ENCODE data around the gene LRRC42.

Gene LRRC42

GRCh38 chr1:53906121-53906520 lies 40.0 kb upstream of the LRRC42 start:
- no peak for DNase-seq (ENCODE audit: low spot score)
- Histone ChIP-seq H3K27ac (no peak overlapping the region), H3K4me3 (no peak overlapping the region)
- TF ChIP-seq, protein P1, sequence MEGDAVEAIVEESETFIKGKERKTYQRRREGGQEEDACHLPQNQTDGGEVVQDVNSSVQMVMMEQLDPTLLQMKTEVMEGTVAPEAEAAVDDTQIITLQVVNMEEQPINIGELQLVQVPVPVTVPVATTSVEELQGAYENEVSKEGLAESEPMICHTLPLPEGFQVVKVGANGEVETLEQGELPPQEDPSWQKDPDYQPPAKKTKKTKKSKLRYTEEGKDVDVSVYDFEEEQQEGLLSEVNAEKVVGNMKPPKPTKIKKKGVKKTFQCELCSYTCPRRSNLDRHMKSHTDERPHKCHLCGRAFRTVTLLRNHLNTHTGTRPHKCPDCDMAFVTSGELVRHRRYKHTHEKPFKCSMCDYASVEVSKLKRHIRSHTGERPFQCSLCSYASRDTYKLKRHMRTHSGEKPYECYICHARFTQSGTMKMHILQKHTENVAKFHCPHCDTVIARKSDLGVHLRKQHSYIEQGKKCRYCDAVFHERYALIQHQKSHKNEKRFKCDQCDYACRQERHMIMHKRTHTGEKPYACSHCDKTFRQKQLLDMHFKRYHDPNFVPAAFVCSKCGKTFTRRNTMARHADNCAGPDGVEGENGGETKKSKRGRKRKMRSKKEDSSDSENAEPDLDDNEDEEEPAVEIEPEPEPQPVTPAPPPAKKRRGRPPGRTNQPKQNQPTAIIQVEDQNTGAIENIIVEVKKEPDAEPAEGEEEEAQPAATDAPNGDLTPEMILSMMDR (IDR thresholded peaks at IDR 0.05): no peak

DNA sequence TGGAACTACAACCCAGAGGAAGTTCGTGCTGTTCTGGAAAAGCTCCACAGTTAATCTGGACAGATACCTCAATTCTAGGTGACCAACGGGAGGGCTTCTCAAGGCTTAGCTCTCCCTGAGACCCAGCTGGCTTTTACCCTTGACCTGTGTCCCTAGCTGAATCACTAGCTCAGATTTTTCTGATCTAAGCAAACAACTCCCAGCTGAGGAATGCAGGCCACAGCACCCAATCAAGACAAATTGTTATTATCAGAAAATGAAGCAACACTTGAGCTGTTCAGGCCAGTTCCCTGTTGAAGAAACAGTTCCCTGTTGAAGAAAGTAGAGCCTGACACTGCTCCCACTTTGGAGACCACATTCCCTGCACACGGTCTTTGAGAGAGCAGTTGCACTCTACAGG lies 36.2 kb upstream of the LRRC42 start:
- Histone ChIP-seq H3K27ac (no peak overlapping the region), H3K4me3 (no peak overlapping the region)
- no peak for DNase-seq (ENCODE audit: low spot score)
- TF ChIP-seq, protein P1 (IDR thresholded peaks at IDR 0.05): no peak

DNA sequence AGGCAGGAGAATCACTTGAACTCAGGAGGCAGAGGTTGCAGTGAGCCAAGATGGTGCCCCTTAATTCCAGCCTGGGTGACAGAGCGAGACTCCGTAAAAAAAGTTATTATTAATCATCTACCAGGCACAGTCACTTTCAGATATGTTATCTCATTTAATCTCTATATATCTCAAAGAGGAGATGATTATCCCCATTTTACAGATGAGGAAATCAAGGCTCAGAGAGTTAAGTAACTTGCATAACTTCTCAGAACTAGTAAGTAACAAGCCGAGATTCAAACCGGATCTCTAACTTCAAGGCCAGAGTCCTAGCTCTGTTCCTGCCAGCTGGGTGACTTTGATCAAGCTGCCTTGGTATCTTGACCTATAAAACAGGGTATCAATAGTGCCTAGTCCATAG lies 34.7 kb upstream of the LRRC42 start:
- TF ChIP-seq, protein P1 (IDR thresholded peaks at IDR 0.05): no peak
- Histone ChIP-seq H3K4me3 (no peak overlapping the region), H3K27ac (no peak overlapping the region)
- DNase-seq (ENCODE audit: low spot score): no peak

GRCh38 chr1:53913352-53914033 lies 32.7 kb upstream of the LRRC42 start:
- Histone ChIP-seq H3K4me3 (no peak overlapping the region), H3K27ac (no peak overlapping the region)
- TF ChIP-seq, protein P1 (IDR thresholded peaks at IDR 0.05): no peak
- DNase-seq (ENCODE audit: low spot score): no peak

- Histone ChIP-seq H3K4me3 (no peak overlapping the region), H3K27ac (no peak overlapping the region)
- no peak for DNase-seq (ENCODE audit: low spot score)
- TF ChIP-seq, protein P1 (IDR thresholded peaks at IDR 0.05): no peak
Observed at GRCh38 chr1:53918343-53918742, 27.8 kb upstream of the LRRC42 start.

GRCh38 chr1:53919675-53920066 lies 26.5 kb upstream of the LRRC42 start:
- no peak for DNase-seq (ENCODE audit: low spot score)
- H3K4me3 ChIP-seq: no peak overlapping the region
- H3K27ac ChIP-seq: no peak overlapping the region
- TF ChIP-seq, protein P1 (IDR thresholded peaks at IDR 0.05): no peak

GRCh38 chr1:53927376-53927881 lies 18.7 kb upstream of the LRRC42 start:
- H3K4me3 ChIP-seq: no peak overlapping the region
- TF ChIP-seq, protein P1 (IDR thresholded peaks at IDR 0.05): no peak
- H3K27ac ChIP-seq: no peak overlapping the region
- DNase-seq (ENCODE audit: low spot score): no peak
